WERI-Rb-1 (cell line): Measurements from ENCODE around the gene RBMS3.

Experiments used
- DNase-seq: peaks from one replicate; pipeline ENCODE4 v3.0.0-alpha.2; 2020
- H3K27ac ChIP-seq: fragments of 250-450 bp; sonication (Bioruptor Pico); 2 replicates; pipeline ENCODE4 v1.5.1; 2020; ENCODE audit warnings: mild to moderate bottlenecking, moderate library complexity
- H3K27me3 ChIP-seq: fragments of 250-450 bp; sonication (Bioruptor Pico); 2 replicates; pipeline ENCODE4 v1.5.1; 2021; ENCODE audit warnings: mild to moderate bottlenecking, low read depth, moderate library complexity; ENCODE audit not compliant: insufficient read depth, severe bottlenecking
- H3K36me3 ChIP-seq: fragments of 250-450 bp; sonication (Bioruptor Pico); 2 replicates; pipeline ENCODE4 v1.5.1; 2020; ENCODE audit warnings: mild to moderate bottlenecking, moderate library complexity
- H3K4me3 ChIP-seq: 2 replicates; pipeline ENCODE4 v1.5.1; 2011; ENCODE audit warnings: low read depth, mild to moderate bottlenecking, control low read depth, low read length
- H3K9me3 ChIP-seq: fragments of 250-450 bp; sonication (Bioruptor Pico); 2 replicates; pipeline ENCODE4 v1.5.1; 2021; ENCODE audit warnings: mild to moderate bottlenecking, moderate library complexity; ENCODE audit not compliant: severe bottlenecking
- CTCF ChIP-seq: IDR thresholded peaks from 2 replicates; pipeline ENCODE4 v1.5.1; 2011; ENCODE audit warnings: low read depth, mild to moderate bottlenecking, control low read depth, inconsistent platforms, low read length

The RBMS3 gene

GRCh38 chr3:29757054-29757777 is 476.3 kb downstream of the RBMS3 start:
- no peaks in the 10 kb centered on the region for H3K36me3 ChIP-seq
- DNase-seq, result no peak
- H3K4me3 ChIP-seq, result no peak overlapping the region
- no peak for TF ChIP-seq CTCF
- no peaks in the 10 kb centered on the region for H3K9me3 ChIP-seq
- H3K27ac ChIP-seq, result no peak overlapping the region
- no peaks in the 10 kb centered on the region for H3K27me3 ChIP-seq

- DNase-seq, result no peak
- Histone ChIP-seq H3K27me3 (no peaks in the 10 kb centered on the region), H3K9me3 (no peaks in the 10 kb centered on the region), H3K27ac (no peak overlapping the region), H3K4me3 (no peak overlapping the region), H3K36me3 (no peaks in the 10 kb centered on the region)
- TF ChIP-seq CTCF, result no peak
Observed at GRCh38 chr3:29758108-29758433, 477.2 kb downstream of the RBMS3 start.

- no peak overlapping the region for H3K4me3 ChIP-seq
- H3K36me3 ChIP-seq, result no peaks in the 10 kb centered on the region
- H3K27me3 ChIP-seq, result no peaks in the 10 kb centered on the region
- no peaks in the 10 kb centered on the region for H3K9me3 ChIP-seq
- DNase-seq, result no peak
- TF ChIP-seq CTCF, result no peak
- H3K27ac ChIP-seq, result no peak overlapping the region
Observed at GRCh38 chr3:29758434-29759322, 477.8 kb downstream of the RBMS3 start.

- Histone ChIP-seq H3K36me3 (no peaks in the 10 kb centered on the region), H3K27me3 (no peaks in the 10 kb centered on the region), H3K27ac (no peak overlapping the region), H3K9me3 (no peaks in the 10 kb centered on the region), H3K4me3 (no peak overlapping the region)
- DNase-seq, result no peak
- TF ChIP-seq CTCF, result no peak
Observed at GRCh38 chr3:29759411-29760225, 478.7 kb downstream of the RBMS3 start.

- Histone ChIP-seq H3K9me3 (no peaks in the 10 kb centered on the region), H3K4me3 (no peak overlapping the region), H3K27ac (no peak overlapping the region), H3K27me3 (no peaks in the 10 kb centered on the region), H3K36me3 (no peaks in the 10 kb centered on the region)
- no peak for DNase-seq
- TF ChIP-seq CTCF, result no peak
Observed at GRCh38 chr3:29760226-29760685, 479.4 kb downstream of the RBMS3 start.
